AG10803 (cell line): ENCODE measurements around the gene SIDT1.

Source experiments
- DNase-seq: peaks from one replicate; pipeline ENCODE4 v3.0.0; 2010; ENCODE audit warnings: low read depth
- H3K4me3 ChIP-seq: 2 replicates; pipeline ENCODE4 v1.5.1; 2011; ENCODE audit warnings: mild to moderate bottlenecking, low read length, control low read depth
- TF ChIP-seq, protein P1 (sequence below): conservative IDR thresholded peaks from 2 replicates; pipeline ENCODE4 v1.5.1; 2011; ENCODE audit warnings: mild to moderate bottlenecking, low read length, control low read depth, inconsistent platforms

The SIDT1 gene

DNA sequence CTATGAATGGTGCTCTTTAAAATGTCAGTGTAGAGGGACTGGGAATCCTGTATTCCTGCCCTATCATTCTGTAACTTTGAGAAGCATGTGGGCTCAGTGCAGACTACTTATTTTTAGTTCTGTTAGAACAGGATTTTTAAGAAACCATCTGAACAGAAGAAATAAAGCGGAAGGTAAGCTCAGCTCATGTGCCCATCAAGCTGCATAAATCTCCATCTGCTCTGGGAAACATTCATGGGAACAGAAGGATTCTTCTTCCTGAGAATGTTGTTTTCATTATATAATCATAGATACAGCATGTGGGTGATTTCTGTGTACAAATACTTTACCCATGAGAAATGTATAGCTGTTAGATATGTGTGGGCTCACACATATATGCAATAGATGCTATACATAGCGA lies 69.9 kb downstream of the SIDT1 start:
- TF ChIP-seq, protein P1, sequence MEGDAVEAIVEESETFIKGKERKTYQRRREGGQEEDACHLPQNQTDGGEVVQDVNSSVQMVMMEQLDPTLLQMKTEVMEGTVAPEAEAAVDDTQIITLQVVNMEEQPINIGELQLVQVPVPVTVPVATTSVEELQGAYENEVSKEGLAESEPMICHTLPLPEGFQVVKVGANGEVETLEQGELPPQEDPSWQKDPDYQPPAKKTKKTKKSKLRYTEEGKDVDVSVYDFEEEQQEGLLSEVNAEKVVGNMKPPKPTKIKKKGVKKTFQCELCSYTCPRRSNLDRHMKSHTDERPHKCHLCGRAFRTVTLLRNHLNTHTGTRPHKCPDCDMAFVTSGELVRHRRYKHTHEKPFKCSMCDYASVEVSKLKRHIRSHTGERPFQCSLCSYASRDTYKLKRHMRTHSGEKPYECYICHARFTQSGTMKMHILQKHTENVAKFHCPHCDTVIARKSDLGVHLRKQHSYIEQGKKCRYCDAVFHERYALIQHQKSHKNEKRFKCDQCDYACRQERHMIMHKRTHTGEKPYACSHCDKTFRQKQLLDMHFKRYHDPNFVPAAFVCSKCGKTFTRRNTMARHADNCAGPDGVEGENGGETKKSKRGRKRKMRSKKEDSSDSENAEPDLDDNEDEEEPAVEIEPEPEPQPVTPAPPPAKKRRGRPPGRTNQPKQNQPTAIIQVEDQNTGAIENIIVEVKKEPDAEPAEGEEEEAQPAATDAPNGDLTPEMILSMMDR, result no peak
- no peak overlapping the region for H3K4me3 ChIP-seq
- DNase-seq, result no peak

DNA sequence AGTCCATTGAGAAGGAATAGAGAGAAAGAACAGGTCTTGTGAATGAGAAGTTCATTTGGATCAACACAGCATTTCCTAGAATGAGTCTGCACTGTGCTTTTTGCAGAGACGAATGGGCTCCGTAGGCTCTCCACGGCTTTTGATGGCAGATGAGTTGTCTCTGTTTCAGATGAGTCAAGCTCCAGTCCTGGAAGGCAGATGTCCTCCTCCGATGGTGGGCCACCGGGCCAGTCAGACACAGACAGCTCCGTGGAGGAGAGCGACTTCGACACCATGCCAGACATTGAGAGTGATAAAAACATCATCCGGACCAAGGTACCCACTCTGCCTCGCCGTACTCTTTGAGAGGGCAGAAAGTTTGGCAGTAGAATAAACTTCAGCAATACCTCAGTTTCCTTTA lies 70.5 kb downstream of the SIDT1 start:
- DNase-seq, result no peak
- TF ChIP-seq, protein P1, result no peak

DNA sequence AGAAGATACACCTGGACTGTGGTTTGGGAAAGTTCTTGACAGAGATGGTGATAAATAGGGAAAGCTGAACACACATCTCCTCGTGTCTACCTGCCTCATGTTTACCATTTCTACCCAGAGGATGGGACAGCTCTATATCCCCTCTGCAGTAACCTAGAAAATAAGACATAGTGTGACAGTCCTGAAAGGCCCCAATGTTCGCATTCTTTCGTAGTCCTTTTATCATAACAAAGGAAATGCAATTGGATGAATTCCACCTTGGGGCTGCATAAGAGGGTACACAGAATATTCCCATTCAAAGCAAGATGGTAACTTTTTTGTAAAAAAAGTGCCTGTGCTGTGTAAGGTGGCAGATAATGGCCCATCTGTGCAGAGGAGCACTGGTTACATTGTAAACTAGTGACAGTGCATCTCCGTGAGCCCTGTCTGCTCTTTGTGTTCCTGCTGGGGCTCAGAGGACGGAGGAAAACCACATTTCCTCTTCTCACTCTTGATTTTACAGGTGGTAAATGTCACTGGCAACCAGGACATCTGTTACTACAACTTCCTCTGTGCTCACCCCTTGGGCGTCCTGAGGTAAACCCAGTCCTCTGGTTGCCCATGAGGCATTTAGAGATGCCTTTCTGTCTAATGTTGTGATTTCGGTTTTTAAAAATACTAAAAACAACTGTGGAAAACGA lies 74.3 kb downstream of the SIDT1 start:
- no peak for DNase-seq
- TF ChIP-seq, protein P1, result no peak
- H3K4me3 ChIP-seq, result no peak overlapping the region

More for the DNA sequence above, 70.5 kb downstream of the SIDT1 start:
- H3K4me3 ChIP-seq, result no peak overlapping the region

DNA sequence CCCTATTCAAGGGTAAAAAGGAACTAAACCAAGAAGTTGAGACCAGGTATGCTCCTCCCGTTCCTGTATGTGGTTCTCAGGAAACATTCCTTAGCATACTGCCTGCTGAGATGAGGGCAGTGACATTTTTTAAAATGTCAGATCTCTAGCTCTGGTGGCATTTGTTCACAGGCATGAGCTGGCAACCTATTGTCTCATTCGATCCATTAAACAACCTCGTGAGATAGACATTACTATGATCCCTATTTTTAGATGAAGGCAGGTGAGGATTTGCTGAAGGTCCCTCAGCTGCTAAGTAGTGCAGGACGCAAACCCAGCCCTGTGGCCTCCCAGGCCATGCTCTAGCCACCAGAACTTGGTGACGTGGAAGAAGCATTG lies 74.9 kb downstream of the SIDT1 start:
- TF ChIP-seq, protein P1, result no peak
- H3K4me3 ChIP-seq, result no peak overlapping the region
- no peak for DNase-seq

DNA sequence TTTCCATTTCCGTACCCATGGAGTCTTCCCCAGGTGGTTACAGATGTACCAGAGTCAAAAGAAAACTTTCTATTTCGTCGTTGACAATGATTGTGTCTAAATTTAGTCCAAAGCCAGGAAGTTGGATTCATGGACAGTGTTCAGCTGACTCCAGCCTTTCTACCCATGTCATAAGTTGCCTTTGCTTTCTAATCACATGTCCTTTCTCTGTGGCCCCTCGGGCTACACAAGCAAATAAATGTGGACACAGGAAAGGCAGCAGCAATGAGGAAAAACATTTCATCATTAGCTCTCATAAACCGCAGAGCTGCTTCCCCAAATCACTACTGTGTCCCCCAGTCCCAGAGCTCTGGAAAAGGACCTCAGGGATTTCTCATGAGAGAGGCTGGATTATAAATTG lies 82.0 kb downstream of the SIDT1 start:
- no peak overlapping the region for H3K4me3 ChIP-seq
- TF ChIP-seq, protein P1, result no peak
- no peak for DNase-seq

DNA sequence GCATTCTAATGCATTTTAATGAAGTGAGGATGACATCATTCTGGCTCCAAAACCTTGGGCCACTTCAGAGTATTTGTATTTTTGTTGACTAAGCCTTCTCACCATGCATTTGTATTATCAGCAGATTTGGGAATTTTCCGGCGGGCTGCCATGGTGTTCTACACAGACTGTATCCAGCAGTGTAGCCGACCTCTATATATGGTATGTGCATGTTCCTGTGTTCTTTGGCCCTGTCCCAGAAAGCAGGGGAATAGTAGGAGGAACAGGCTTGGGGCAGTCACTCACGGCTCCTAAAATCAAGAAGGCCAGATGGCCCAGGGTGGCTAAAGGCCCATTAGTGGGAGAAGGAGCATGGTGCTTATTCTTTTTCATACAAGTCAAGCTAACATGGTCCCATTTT lies 83.6 kb downstream of the SIDT1 start:
- no peak overlapping the region for H3K4me3 ChIP-seq
- TF ChIP-seq, protein P1, result no peak
- DNase-seq, result no peak

DNA sequence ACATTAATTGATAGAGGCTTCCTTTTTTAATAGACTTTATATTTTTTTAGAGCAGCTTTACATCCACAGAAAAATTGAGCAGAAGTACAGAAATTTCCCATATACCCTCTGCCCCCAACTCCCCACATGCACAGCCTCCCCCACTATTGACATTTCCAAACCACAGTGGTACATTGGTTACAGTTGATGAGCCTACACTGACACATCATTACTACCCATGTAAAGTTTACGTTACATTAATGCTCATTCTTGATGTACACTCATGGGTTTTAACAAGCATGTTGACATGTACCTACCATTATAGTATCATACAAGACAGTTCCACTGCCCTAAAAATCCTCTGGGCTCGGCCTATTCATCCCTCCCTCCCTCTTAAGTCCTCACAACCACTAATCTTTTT lies 85.4 kb downstream of the SIDT1 start:
- TF ChIP-seq, protein P1, result no peak
- H3K4me3 ChIP-seq, result no peak overlapping the region
- no peak for DNase-seq
